ENCODE measurements around the gene AVP.
A peak's percentile ranks its signal among the peaks of the same experiment; 100 is the strongest.
"Not testable (repeated sequence)": the region's sequence is repeated elsewhere in the genome, so short reads cannot be mapped to it uniquely, and the experiment has no call there.

The AVP gene

DNA sequence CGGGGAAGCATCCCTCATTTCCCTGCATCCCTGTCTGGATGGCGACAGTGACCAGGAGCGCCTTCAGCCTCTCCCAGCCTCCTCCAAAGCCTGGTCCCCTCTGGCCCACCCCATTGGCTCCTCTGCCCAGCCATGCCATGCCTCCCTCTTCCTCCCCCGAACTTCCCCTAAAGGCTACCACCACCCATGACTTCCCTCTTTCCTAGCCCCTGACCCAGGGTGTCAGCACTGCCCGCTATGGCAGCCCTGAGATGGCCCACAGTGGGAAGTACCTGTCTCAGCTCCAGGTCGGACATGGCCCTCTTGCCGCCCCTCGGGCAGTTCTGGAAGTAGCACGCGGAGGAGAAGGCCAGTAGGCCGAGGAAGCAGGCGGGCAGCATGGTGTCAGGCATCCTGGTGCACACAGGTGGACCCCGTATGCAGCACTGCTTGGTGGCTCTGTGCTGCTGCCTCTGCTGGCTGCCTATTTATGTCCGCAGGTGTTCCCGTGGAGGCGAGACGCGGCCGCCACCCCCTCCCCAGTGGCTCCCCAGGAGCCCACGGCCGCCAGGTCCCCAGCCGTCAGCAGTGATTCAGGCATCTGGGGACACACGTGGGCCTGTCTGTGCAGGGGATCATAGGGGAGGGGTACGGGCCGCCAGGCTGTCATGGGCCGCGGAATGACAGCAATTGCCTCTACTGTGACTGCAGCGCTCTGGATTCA is at the start of gene AVP:
AVP (minus strand) TSS at position 442 of the 703 bp plus-strand sequence; CDS start at position 392, 50 bp downstream.
- no peak for DNase-seq

GRCh38 chr20:3134151-3134550 is 49.6 kb upstream of the AVP start:
- DNase-seq, result no peak

- no peak for DNase-seq
Observed at GRCh38 chr20:3133155-3133554, 48.6 kb upstream of the AVP start.

DNA sequence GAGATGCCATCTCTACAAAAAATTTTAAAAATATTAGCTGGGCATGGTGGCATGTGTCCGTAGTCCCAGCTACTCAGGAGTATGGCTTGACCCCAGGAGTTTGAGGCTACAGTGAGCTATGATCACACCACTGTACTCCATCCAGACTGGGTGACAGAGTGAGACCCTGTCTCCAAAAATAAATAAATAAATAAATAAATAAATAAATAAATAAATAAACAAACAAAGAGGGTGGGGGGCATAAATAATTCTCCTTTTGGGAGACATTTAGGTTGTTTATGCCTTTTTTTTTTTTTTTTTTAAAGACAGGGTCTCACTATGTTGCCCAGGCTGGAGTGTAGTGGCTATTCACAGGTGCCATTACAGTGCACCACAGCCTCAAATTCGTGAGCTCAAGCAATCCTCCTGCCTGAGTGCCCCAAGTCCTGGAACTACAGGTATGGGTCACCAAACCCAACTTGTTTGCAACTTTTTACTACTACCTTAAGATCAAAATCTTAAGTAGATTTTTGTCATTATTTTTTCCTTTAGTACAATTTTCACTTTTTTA is 45.6 kb upstream of the AVP start:
- DNase-seq, result no peak

DNA sequence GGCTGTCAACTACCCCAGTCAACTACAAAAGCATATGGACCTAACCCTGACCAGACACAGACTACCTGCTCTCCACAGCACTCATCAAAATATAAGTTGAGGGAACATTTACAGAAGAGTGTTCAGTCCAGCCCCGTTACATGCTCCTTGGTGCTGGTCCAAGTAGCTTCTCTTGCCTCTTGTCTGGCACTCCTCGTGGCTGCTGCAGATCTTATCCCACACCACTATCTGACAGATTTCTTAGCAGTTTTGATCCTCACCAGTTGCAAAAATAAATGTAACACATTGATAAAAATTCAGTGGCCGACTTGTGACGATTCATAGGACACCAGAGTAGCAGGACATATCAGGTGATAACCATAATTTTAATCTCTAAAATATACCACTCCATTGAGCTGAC is 44.6 kb upstream of the AVP start:
- DNase-seq, result no peak

GRCh38 chr20:3128275-3128984 is 43.9 kb upstream of the AVP start:
- no peak for DNase-seq

DNA sequence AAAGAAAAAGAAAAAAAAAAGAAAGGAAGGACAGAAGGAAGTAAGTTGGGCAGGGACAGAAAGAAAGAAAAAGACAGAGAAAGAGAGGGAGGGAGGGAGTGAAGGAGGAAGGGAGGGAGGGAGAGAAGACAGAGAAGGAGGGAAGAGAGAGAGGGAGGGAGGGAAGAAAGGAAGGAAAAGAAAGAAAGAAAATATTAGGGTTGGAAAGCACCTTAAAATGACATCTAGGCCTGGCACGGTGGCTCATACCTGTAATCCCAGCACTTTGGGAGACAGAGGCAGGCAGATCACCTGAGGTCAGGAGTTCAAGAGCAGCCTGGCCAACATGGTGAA is 42.0 kb upstream of the AVP start:
- DNase-seq, result no peak

DNA sequence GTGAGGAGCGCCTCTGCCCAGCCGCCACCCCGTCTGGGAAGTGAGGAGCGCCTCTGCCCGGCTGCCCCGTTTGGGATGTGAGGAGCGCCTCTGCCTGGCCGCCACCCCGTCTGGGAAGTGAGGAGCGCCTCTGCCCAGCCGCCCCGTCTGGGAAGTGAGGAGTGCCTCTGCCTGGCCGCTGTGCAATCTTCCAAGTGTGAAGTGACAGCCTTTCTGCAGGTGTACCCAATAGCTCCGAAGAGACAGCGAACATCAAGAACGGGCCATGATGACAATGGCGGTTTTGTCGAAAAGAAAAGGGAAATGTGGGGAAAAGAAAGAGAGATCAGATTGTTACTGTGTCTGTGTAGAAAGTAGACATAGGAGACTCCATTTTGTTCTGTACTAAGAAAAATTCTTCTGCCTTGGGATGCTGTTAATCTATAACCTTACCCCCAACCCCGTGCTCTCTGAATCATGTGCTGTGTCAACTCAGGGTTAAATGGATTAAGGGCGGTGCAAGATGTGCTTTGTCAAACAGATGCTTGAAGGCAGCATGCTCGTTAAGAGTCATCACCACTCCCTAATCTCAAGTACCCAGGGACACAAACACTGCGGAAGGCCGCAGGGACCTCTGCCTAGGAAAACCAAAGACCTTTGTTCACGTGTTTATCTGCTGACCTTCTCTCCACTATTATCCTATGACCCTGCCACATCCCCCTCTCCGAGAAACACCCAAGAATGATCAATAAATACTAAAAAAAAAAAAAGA is 41.4 kb upstream of the AVP start:
- DNase-seq, result not testable (repeated sequence)

DNA sequence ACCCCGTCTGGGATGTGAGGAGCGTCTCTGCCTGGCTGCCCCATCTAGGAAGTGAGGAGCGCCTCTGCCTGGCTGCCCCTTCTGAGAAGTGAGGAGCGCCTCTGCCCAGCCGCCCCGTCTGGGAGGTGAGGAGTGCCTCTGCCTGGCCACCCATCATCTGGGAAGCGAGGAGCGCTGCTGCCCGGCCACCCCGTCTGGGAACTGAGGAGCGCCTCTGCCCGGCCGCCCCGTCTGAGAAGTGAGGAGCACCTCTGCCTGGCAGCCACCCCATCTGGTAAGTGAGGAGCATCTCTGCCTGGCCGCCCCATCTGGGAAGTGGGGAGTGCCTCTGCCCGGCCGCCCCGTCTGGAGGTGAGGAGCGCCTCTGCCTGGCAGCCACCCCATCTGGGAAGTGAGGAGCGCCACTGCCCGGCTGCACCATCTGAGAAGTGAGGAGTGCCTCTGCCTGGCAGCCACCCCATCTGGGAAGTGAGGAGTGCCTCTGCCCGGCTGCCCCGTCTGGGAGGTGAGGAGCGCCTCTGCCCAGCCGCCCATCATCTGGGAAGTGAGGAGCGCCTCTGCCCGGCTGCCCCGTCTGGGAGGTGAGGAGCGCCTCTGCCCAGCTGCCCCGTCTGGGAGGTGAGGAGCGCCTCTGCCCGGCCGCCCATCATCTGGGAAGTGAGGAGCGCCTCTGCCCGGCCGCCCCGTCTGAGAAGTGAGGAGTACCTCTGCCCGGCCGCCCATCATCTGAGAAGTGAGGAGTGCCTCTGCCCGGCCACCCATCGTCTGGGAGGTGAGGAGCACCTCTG is 40.4 kb upstream of the AVP start:
- not testable (repeated sequence) for DNase-seq

DNA sequence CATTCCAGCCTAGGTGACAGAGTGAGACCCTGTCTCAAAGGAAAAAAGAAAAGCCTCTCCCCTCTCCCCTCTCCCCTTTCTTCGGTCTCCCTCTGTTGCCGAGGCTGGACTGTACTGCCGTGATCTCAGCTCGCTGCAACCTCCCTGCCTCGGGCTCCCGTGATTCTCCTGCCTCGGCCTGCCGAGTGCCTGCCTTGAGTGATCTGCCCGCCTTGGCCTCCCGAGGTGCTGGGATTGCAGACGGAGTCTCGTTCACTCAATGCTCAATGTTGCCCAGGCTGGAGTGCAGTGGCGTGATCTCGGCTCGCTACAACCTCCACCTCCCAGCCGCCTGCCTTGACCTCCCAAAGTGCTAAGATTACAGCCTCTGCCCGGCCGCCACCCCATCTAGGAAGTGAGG is 39.6 kb upstream of the AVP start:
- DNase-seq, result not testable (repeated sequence)

DNA sequence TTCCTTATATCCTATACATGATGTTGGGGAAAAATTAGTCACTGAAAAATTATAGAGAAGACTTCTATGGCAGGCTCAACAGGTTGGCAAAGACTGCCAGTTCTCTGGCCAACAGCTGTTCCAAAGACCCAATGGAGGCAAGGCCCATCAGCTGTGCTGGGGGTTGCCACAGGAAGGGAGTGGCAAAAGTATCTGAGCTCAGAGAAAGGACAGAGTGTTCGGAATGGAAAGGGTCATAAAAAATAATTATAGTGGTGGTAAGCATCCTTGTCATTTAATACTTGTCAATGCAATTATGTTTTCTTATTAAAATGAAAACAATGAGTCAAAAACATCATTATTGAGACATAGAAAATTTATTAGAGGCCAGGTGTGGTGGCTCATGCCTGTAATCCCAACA is 39.0 kb upstream of the AVP start:
- no peak for DNase-seq

DNA sequence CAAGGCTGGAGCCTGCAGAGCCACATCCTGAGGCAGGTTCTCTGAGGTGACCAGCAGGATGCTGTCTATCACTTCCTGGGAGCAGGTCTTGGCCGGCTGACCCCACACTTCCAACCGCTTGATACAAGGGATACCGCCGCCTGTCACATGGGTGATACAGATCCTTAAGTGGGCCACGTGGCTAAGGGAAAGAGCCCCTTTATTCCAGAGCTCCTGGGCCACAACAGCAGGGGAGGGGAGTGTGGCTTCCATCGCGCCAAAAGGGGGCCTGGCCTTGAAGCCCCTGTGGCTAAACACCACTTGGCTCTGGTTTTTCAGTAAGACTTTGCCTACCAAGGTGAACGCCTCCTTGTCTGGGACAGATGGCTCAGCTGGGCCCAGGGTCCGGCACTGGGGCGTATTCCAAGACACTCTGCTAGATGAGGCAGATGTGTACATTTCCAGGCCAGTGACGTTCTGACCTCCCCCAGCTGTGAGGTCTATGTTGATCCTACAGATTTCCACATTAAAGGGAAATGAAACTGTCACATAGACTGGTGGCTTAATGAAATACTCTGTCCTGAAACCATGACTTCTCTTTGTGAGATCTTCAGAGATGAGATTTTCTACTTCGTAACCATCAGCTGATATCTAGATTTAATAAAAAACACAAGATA is 37.6 kb upstream of the AVP start:
- DNase-seq, result no peak

DNA sequence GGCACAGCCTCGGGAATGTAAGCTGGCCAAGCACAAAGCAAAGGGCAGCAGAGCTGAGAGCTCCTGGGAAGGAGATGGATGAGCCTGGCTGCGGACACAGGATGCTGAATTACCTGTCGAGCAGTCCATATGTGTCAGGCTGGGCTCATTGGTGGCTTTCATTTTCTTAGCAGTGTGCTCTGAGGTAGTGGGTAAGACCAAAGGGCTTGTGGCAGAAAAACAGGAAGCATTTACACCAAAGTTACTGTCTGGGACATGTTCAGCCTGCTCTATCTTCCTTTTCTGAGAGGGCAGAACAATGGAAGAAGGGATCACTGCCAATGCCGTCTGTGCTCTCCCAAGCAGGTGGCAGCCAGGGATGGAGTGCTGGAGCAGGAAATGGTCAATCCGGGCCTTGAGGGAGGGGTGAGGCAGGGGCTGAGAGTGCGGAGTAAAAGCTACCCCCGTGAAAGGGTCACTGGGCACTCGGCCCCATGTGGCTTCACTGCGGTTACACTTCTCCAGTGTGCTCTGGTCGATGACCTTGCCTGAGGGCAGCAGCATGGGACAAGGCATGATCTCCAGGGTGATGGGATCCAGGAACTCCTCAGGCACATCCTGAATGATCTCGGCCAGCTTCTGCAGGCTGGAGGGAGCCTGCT is 36.9 kb upstream of the AVP start:
- DNase-seq, result no peak

GRCh38 chr20:3119044-3119443 is 34.5 kb upstream of the AVP start:
- no peak for DNase-seq

DNA sequence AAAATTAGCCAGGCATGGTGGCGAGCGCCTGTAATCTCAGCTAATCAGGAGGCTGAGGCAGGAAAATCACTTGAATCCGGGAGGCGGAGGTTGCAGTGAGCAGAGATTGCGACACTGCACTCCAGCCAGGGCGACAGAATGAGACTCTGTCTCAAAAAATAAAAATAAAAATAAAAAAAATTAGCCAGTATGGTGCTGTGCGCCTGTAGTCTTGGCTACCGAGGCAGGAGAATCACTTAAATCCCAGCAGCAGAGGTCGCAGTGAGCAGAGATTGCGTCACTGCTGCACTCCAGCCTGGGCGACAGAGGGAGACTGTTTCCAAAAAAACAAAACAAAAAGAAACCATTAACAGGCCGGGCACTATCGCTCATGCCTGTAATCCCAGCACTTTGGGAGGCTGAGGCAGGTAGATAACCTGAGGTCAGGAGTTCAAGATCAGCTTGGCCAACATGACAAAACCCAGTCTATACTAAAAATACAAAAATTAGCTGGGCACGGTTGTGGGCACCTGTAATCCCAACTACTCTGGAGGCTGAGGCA is 33.4 kb upstream of the AVP start:
- DNase-seq, result peak; percentile 45

DNA sequence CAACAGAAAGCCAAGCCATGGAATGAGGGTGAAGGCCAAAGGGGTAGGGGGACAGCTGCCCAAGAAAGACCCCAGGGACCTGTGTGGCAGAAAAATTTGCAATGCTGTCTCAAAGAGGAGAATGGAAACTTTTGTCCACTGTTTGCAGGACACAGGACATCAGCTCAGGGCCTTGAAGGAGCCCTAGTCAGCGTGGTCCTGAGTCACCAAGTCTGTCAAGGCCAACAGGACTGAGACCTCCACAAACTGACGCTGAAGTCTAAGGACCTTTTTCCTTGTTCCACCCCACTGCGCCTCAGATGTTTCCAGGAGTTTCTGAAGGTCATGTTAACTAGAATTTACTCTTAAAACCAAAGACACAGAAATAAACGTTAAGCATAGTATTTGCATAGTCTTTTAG is 31.8 kb upstream of the AVP start:
- DNase-seq, result no peak

DNA sequence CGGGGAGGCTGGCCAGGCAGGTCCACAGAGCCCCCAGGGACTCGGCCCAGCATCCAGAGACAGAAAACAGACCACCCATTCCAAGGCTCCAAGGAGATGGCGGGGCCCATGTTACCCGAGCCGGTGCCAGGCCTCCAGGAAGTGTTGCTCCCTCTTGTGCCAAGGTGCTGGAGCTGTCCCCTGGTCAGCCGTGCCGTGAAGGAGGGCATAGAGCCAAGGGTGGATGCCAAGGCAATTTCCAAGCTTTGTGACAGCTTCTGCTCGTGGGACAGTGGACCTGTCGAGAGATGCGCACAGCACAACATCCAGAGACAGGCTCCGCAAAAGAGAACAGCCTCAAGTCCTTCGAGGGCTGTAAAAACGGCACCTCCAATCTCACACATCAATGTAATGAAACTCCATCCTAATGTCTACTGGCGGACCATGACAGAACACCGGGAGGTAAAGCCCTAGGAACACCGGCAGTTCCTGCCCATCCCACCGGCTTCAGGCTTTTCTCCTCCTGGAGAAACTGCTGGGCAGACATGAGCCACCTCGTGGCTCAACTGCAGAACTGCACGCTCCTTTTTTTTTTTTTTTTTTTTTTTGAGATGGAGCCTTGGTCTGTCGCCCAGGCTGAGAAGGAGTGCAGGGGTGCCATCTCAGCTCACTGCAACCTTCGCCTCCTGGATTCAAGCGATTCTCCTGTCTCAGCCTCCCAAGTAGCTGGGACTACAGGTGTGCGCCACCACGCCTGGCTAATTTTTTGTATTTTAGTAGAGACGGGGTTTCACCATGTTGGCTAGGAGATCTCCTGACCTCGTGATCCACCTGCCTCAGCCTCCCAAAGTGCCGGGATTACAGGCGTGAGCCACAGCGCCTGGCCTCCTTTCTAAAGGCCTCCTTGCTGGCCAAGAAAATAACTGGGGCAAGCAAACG is 30.9 kb upstream of the AVP start:
- DNase-seq, result no peak

DNA sequence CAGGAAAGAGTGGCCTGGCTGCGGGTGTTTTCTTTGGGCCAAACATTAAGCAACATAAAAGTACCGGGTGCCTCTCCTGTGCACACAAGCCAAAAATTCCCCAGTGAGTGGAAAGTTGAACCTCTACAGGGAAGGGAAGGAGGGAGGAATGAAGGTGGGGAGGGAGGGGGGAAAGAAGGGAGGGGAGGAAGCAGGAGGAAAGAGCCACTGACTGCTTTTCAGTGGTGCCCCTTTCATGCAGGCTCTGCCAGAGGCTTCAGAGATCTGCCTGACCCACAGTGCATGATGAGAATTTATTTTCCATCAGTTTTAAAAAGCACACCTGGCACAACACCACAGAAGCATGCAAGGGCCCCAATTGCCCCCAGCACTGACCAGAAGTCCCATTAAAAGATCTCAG is 27.5 kb upstream of the AVP start:
- no peak for DNase-seq

DNA sequence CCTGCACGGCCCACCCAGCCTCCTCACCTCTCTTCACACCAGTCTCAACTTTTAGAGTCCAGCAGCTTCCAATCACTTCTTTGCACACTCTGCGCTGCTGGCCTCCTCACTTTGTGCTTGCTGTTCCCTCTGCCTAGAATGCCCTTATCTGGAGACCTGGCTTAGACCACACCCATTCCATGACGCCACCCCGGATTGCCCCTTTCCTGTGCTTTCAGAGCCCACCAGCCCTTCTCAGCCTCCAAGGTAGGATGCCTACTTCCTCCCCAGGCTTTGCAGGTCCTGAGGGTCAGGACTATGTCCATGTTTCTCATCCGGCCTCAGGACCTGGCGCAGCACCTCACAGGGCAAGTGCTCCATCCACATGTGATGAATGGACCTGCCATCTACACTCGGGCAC is 27.0 kb upstream of the AVP start:
- no peak for DNase-seq
